ENCODE results near the gene RAMP1. TPM values are rescaled to one million over a fixed set of nuclear protein-coding genes. Genes with fewer than 3 reads are reported as not detected.

The RAMP1 gene
- total RNA-seq, 1 experiment from 2014 or later, result 23.4 TPM

DNA sequence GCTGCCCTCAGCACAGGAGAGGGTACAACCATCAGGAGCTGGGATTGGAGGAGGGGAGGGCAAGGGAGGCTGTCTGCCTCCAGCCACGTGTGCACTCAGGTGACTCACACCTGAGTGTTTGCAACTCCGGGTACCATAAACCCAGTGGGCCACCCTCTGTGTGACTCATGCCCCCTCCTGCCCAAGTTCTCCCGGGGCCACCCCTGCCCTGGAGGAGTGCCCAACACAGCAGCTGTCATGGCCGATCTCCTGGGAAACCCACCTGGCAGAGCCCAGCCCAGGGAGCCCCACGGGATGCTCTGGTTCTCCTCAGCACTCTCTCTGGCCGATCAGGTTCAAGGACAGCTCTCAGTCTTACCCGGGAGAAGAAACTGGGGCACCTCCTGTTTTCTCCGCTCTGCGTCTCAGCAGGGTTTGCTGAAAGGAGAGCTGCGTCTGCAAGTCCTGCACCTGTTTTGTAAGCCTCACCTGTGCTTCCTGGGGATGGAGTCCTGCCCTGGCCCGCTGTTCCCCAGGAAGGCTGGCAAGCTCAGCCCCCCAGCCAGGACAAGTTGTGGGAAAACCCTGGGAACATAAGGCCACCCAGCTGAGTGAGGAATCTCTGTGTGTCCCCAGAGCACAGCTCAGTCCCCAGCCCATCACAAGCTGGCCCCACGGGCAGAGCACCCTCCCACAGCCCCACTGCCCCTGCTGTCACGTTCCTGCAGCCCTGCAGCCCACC, 63.4 kb downstream of the RAMP1 start:
- ChIA-PET RAD21 (ENCODE audit: low non-redundant PET in 1 of 2, low total read pairs in 2 of 2, uncharacterized antibody in 2 of 2, unreplicated experiment in 2 of 2) (interaction anchor here (0.6 to 0.9 kb wide), 3 partner anchors 64 to 219 kb away, joined by 3 to 4 read pairs (median 3); no protein-coding TSS in a partner anchor), CTCF (interaction anchor here (0.6 to 1.9 kb wide), 13 partner anchors 9 to 1780 kb away, joined by 3 to 7 read pairs (median 3); no protein-coding TSS in a partner anchor), POLR2A (interaction anchor here (0.5 to 1.2 kb wide), 3 partner anchors 12 to 213 kb away, joined by 3 read pairs; no protein-coding TSS in a partner anchor)
- intact Hi-C loops (cut with micrococcal nuclease), result loop anchor here (2.0 to 5.0 kb wide), 3 partner anchors 60 to 340 kb away; no protein-coding TSS in a partner anchor
- DNase-seq (ENCODE audit: low read depth, low spot score) (peak; percentile 49), ATAC-seq (peak; percentile 73)
- Histone ChIP-seq H3K27ac (ENCODE audit: low read depth, low read length) (peak overlapping the region; percentile 51), H3K9me3 (ENCODE audit: control insufficient read depth in 1 of 2, insufficient read depth in 1 of 2, low read depth in 1 of 2, low read length in 2 of 2) (peaks cover 1 to 2% of the 10 kb centered on the region in 2 experiments; a peak in 1 of 4 replicates), H3K9ac (ENCODE audit: low read length) (peak overlapping the region; percentile 44), H3K79me2 (ENCODE audit: insufficient read depth, low read length) (no peaks in the 10 kb centered on the region), H3K4me3 (replicated peaks in 1 of 2; ENCODE audit: low read depth in 1 of 2, low read length in 2 of 2) (peak overlapping the region; percentile 35 to 45), H4K20me1 (ENCODE audit: insufficient read depth) (no peaks in the 10 kb centered on the region), H3K4me1 (ENCODE audit: control insufficient read depth in 1 of 2, insufficient read depth in 2 of 2, low read length in 2 of 2) (peaks cover 13 to 23% of the 10 kb centered on the region in 2 experiments), H3K9me2 (ENCODE audit: insufficient read depth) (no peaks in the 10 kb centered on the region), H2AFZ (ENCODE audit: low read depth, low read length, poor library complexity, severe bottlenecking) (no peak overlapping the region), H3K4me2 (ENCODE audit: low read length) (peak overlapping the region; percentile 72), H3K36me3 (ENCODE audit: control insufficient read depth in 1 of 2, insufficient read depth in 2 of 2, low read length in 2 of 2) (no peaks in the 10 kb centered on the region), H3K27me3 (ENCODE audit: insufficient read depth, low read length) (no peaks in the 10 kb centered on the region)
- peak; percentile 85 for TF ChIP-seq FOSL1 (IDR thresholded peaks at IDR 0.05; ENCODE audit: low read depth)
- no peak for TF ChIP-seq RAD21 (IDR thresholded peaks at IDR 0.05; ENCODE audit: low read depth)
- peak; percentile 65; the same call in 1 of the 2 replicates for TF ChIP-seq SP1 (IDR thresholded peaks at IDR 0.05; ENCODE audit: low read depth)
- peak; percentile 70 for TF ChIP-seq YY1 (IDR thresholded peaks at IDR 0.05; ENCODE audit: extremely low read depth, insufficient replicate concordance, low read depth, low read length)
- peak; percentile 91 for TF ChIP-seq MAX (IDR thresholded peaks at IDR 0.05)
- no peak for TF ChIP-seq EGR1 (IDR thresholded peaks at IDR 0.05; ENCODE audit: low read depth)
- peak; percentile 82 for TF ChIP-seq JUND (IDR thresholded peaks at IDR 0.05)
- no peak for TF ChIP-seq ZFX (IDR thresholded peaks at IDR 0.05)
- BruUV-seq (replicated peaks), result no TSS peak
